HG02678 (cell line): ENCODE measurements around the gene C5orf24.
A peak's percentile ranks its signal among the peaks of the same experiment; 100 is the strongest.
"Not testable (repeated sequence)": the region's sequence is repeated elsewhere in the genome, so short reads cannot be mapped to it uniquely, and the experiment has no call there.

Experiments used
- ATAC-seq: cut with Tn5 transposase; IDR thresholded peaks from one replicate; pipeline ENCODE4 v1.9.1; 2021; ENCODE audit warnings: mild to moderate bottlenecking, moderate library complexity; ENCODE audit not compliant: unreplicated experiment

C5orf24 gene

GRCh38 chr5:134845852-134846640 is at the start of gene C5orf24:
Gene C5orf24, plus strand, starts transcription at chr5:134845968. Its CDS starts 8,933 bp downstream, at chr5:134854901.
- peak; percentile 94 for ATAC-seq

- ATAC-seq: no peak
These were observed 47.3 kb upstream of the C5orf24 start for GRCh38 chr5:134798468-134798867.

- no peak for ATAC-seq
These were observed 41.9 kb upstream of the C5orf24 start for GRCh38 chr5:134803821-134804220.

GRCh38 chr5:134813407-134813806 is 32.4 kb upstream of the C5orf24 start:
- ATAC-seq: peak; percentile 63

- ATAC-seq: peak; percentile 66
These were observed 31.9 kb upstream of the C5orf24 start for GRCh38 chr5:134813827-134814226.

- ATAC-seq: no peak
These were observed 28.8 kb upstream of the C5orf24 start for GRCh38 chr5:134817006-134817405.

- no peak for ATAC-seq
These were observed 27.0 kb upstream of the C5orf24 start for GRCh38 chr5:134818776-134819175.

GRCh38 chr5:134819407-134819963 is 26.3 kb upstream of the C5orf24 start:
- ATAC-seq: no peak

GRCh38 chr5:134821841-134822240 is 23.9 kb upstream of the C5orf24 start:
- ATAC-seq: no peak

GRCh38 chr5:134824681-134825080 is 21.1 kb upstream of the C5orf24 start:
- ATAC-seq: no peak

- ATAC-seq: no peak
These were observed 20.6 kb upstream of the C5orf24 start for GRCh38 chr5:134825212-134825611.

- ATAC-seq: no peak
These were observed 12.3 kb upstream of the C5orf24 start for GRCh38 chr5:134833340-134834032.

- no peak for ATAC-seq
These were observed 10.1 kb upstream of the C5orf24 start for GRCh38 chr5:134835623-134836022.

GRCh38 chr5:134837530-134838181 is 8.1 kb upstream of the C5orf24 start:
- no peak for ATAC-seq

- not testable (repeated sequence) for ATAC-seq
These were observed 7.4 kb upstream of the C5orf24 start for GRCh38 chr5:134838361-134838760.

GRCh38 chr5:134840811-134841210 is 5.0 kb upstream of the C5orf24 start:
- ATAC-seq: no peak

GRCh38 chr5:134844252-134844651 is 1.5 kb upstream of the C5orf24 start:
- ATAC-seq: no peak

- ATAC-seq: no peak
These were observed 375 bp upstream of the C5orf24 start for GRCh38 chr5:134845335-134845851.

GRCh38 chr5:134846641-134846960 is 833 bp downstream of the C5orf24 start:
- ATAC-seq: no peak

GRCh38 chr5:134849434-134849933 is 3.7 kb downstream of the C5orf24 start:
- not testable (repeated sequence) for ATAC-seq

GRCh38 chr5:134851307-134851923 is 5.6 kb downstream of the C5orf24 start:
- no peak for ATAC-seq
